Adrenal gland (tissue), 12 donors: ENCODE results near the gene FAM50A. TPM values are rescaled to one million over a fixed set of nuclear protein-coding genes. Genes with fewer than 3 reads are reported as not detected.

Experiments used
- DNase-seq, 7 donors: peaks; one replicate each; pipeline ENCODE4 v3.0.0-alpha.2; 2019 to 2020
- H3K27ac ChIP-seq, 5 donors: fragments of 200-600 bp; sonication (generic) in 4 of 5; 1 replicate in 3 of 5; 2 replicates in 2 of 5; pipeline versions ENCODE4 v1.5.1 to v1.8.0; 2016 to 2020; ENCODE audit warnings: mild to moderate bottlenecking in 1 of 5
- H3K27me3 ChIP-seq: fragments of 200-600 bp; 2 replicates; pipeline ENCODE4 v1.8.0; 2021
- H3K36me3 ChIP-seq, 2 donors: fragments of 200-600 bp; replicated peaks in 1 of 2; 1 replicate in 1 of 2; 2 replicates in 1 of 2; pipeline versions ENCODE4 v1.5.1 to v1.8.0; 2018 to 2022
- H3K4me1 ChIP-seq, 2 donors: fragments of 200-600 bp; replicated peaks in 1 of 2; 1 replicate in 1 of 2; 2 replicates in 1 of 2; pipeline versions ENCODE4 v1.5.1 to v1.8.0; 2018 to 2021
- H3K4me3 ChIP-seq, 4 donors: fragments of 200-600 bp; sonication (generic) in 3 of 4; one replicate each; pipeline ENCODE4 v1.5.1; 2016 to 2018
- H3K9me3 ChIP-seq, 3 donors: fragments of 200-600 bp; sonication (generic) in 1 of 3; replicated peaks in 1 of 3; 1 replicate in 2 of 3; 2 replicates in 1 of 3; pipeline versions ENCODE4 v1.5.1 to v1.8.0; 2016 to 2021
- CTCF ChIP-seq, 6 experiments: fragments of 450-650 bp in 4 of 6; fragments of 200-600 bp in 2 of 6; sonication (generic) in 1 of 6; IDR thresholded peaks; 1 replicate in 5 of 6; 2 replicates in 1 of 6; pipeline versions ENCODE4 v1.5.1 to v1.8.0; 2016 to 2021; ENCODE audit warnings: antibody characterized with exemption in 6 of 6, mild to moderate bottlenecking in 2 of 6, moderate library complexity in 1 of 6
- POLR2A ChIP-seq, 2 donors: fragments of 450-650 bp; IDR thresholded peaks; one replicate each; pipeline ENCODE4 v1.6.1; 2017; ENCODE audit warnings: antibody characterized with exemption in 2 of 2, mild to moderate bottlenecking in 2 of 2, moderate library complexity in 1 of 2
- WGBS, 4 donors: extraction: QIAGEN DNeasy Blood & Tissue Kit in 2 of 4; methylation state at CpG; one replicate each; pipeline versions ENCODE4 v1.1.5 to v1.1.7; 2013 to 2017; 5-methylcytosine and 5-hydroxymethylcytosine counted together
- intact Hi-C, 2 donors: fragments of 100-400 bp; cut with DNase I; formaldehyde crosslinking; loops; one replicate each; pipeline versions ENCODE4 v1.14.1 to v1.15.0; 2022 to 2023
- polyA plus RNA-seq, 3 donors: library from polyadenylated mRNA; stranded (reverse); fragments of 200-250 nt in 2 of 3; fragments of 350-450 nt in 1 of 3; fragmentation: Illumina TruSeq in 1 of 3; extraction: RNeasy Lipid Tissue Mini Kit (QIAGEN cat#74804) in 1 of 3; gene quantifications; one replicate each; pipeline ENCODE4 v1.2.3, GENCODE V29; 2013 to 2014
- total RNA-seq, 9 donors: library from RNA; depleted of rRNA in 4 of 9; stranded (reverse); fragments of >200 nt in 4 of 9; fragments of 120-200 nt in 1 of 9; fragmentation: NEBNext Ultra II Directional in 1 of 9; extraction: Animal tissue kit (Norgen Biotek cat#: 25700) in 1 of 9; gene quantifications; one replicate each; pipeline versions ENCODE4 v1.1.0 to v1.2.4, GENCODE V29; 2013 to 2023
- donor health status: healthy with polysubstance abuse.
- donor health status: Bipolar disorder and iron deficiency.
- donor health status: DM: yes; HTN: yes; CAD: no.
- donor health status: DM: no; HTN: no; CAD: no.
- donor health status: DM: no; HTN: no; CAD: no.
- donor health status: DM: yes; HTN: yes; CAD: no.

FAM50A gene
- total and polyA plus RNA-seq, 12 donors: 25.1 to 451 (median 59.4) TPM

GRCh38 chrX:154478728-154479622 lies 35.0 kb downstream of the FAM50A start, which contains the start of gene LAGE3:
TSS of gene LAGE3 (minus strand) at chrX:154479281. CDS start at chrX:154478915, 366 bp downstream.
- peak; percentile 93 to 96 (median 95) for DNase-seq
- Histone ChIP-seq H3K27me3 (no peaks in the 10 kb centered on the region), H3K4me3 (peak within 1 kb of the TSS in 2 of 4 donors; percentile 34 to 64), H3K9me3 (no peaks in the 10 kb centered on the region), H3K4me1 (no peaks in the 10 kb centered on the region), H3K36me3 (no peaks in the 10 kb centered on the region), H3K27ac (peak within 1 kb of the TSS; percentile 38 to 90 (median 78))
- intact Hi-C loops: no loop called here
- 2 to 50% (median 21%) methylated on average over 9 to 84 of the region's 85 CpGs for WGBS, 4 donors
- TF ChIP-seq CTCF (IDR thresholded peaks at IDR 0.05) (no peak), POLR2A (IDR thresholded peaks at IDR 0.05) (peak in 1 of 2 donors; percentile 86)

GRCh38 chrX:154481195-154481594 lies 37.3 kb downstream of the FAM50A start:
- Histone ChIP-seq H3K27me3 (no peaks in the 10 kb centered on the region), H3K36me3 (no peaks in the 10 kb centered on the region), H3K27ac (peak overlapping the region; percentile 17 to 76 (median 53)), H3K4me3 (no peak overlapping the region), H3K9me3 (no peaks in the 10 kb centered on the region), H3K4me1 (peaks cover 5 to 9% of the 10 kb centered on the region in 2 donors)
- WGBS, 4 donors: 31 to 71% (median 50%) methylated on average over 5 of the region's 5 CpGs
- TF ChIP-seq CTCF (IDR thresholded peaks at IDR 0.05) (no peak), POLR2A (IDR thresholded peaks at IDR 0.05) (peak in 1 of 2 donors; percentile 65)
- intact Hi-C loops: no loop called here
- peak in 6 of 7 donors; percentile 60 to 81 (median 68) for DNase-seq

GRCh38 chrX:154481911-154482601 lies 38.1 kb downstream of the FAM50A start:
- DNase-seq: peak in 1 of 7 donors; percentile 14
- Histone ChIP-seq H3K36me3 (no peaks in the 10 kb centered on the region), H3K27ac (peak overlapping the region in 2 of 5 donors; percentile 45 to 64), H3K27me3 (no peaks in the 10 kb centered on the region), H3K4me1 (peaks cover 5 to 9% of the 10 kb centered on the region in 2 donors), H3K9me3 (no peaks in the 10 kb centered on the region), H3K4me3 (no peak overlapping the region)
- intact Hi-C loops: no loop called here
- WGBS, 4 donors: 64 to 79% (median 75%) methylated on average over 9 to 14 of the region's 14 CpGs
- TF ChIP-seq CTCF (IDR thresholded peaks at IDR 0.05) (no peak), POLR2A (IDR thresholded peaks at IDR 0.05) (no peak)

- peaks cover 5 to 9% of the 10 kb centered on the region in 2 donors for H3K4me1 ChIP-seq
- 40 to 100% (median 80%) methylated on average over 1 to 7 of the region's 7 CpGs for WGBS, 4 donors
- TF ChIP-seq POLR2A (IDR thresholded peaks at IDR 0.05): no peak
- no peak for TF ChIP-seq CTCF (IDR thresholded peaks at IDR 0.05)
- H3K27ac ChIP-seq: no peak overlapping the region
- H3K27me3 ChIP-seq: no peaks in the 10 kb centered on the region
- H3K4me3 ChIP-seq: no peak overlapping the region
- no peaks in the 10 kb centered on the region for H3K9me3 ChIP-seq
- intact Hi-C loops: no loop called here
- peak in 2 of 7 donors; percentile 10 to 16 for DNase-seq
- H3K36me3 ChIP-seq: no peaks in the 10 kb centered on the region
Measured at GRCh38 chrX:154482786-154483185, 38.8 kb downstream of the FAM50A start.
